AG04450 (cell line): ENCODE data around the gene SOX30. TPM values are rescaled to one million over a fixed set of nuclear protein-coding genes. Genes with fewer than 3 reads are reported as not detected.
A peak's percentile ranks its signal among the peaks of the same experiment; 100 is the strongest.

Source experiments
- CTCF ChIA-PET: fragments of 300-600, 350-600 bp; formaldehyde crosslinking; extraction: SDS; loops from one replicate; lab custom pipeline; 2022; ENCODE audit warnings: antibody characterized with exemption, inconsistent platforms; lab: Charles Lee
- POLR2A ChIA-PET: fragments of 350-600 bp; formaldehyde crosslinking; extraction: SDS; loops from one replicate; lab custom pipeline; 2021; ENCODE audit warnings: antibody characterized with exemption, inconsistent platforms; lab: Yijun Ruan, JAX
- DNase-seq: peaks from one replicate; pipeline ENCODE4 v3.0.0-alpha.2; 2011; ENCODE audit warnings: low read depth, low spot score
- H3K27ac ChIP-seq: one replicate; pipeline ENCODE4 v1.5.1; 2012; ENCODE audit warnings: low read depth, low read length, control low read depth
- H3K27me3 ChIP-seq: one replicate; pipeline ENCODE4 v1.6.0; 2012; ENCODE audit warnings: low read length; ENCODE audit not compliant: control insufficient read depth, insufficient read depth
- H3K4me3 ChIP-seq: 2 replicates; pipeline ENCODE4 v1.5.1; 2011; ENCODE audit warnings: mild to moderate bottlenecking, low read depth, low read length, control low read depth
- H3K9me3 ChIP-seq: 2 replicates; pipeline ENCODE4 v1.5.1; 2012; ENCODE audit warnings: low read length; ENCODE audit not compliant: control insufficient read depth, insufficient read depth
- CTCF ChIP-seq: IDR thresholded peaks from 2 replicates; pipeline ENCODE4 v1.5.1; 2011; ENCODE audit warnings: low read depth, low read length, control low read depth, inconsistent platforms
- polyA plus RNA-seq: library from polyadenylated mRNA; depleted of rRNA; stranded (reverse); fragments of >200 nt; gene quantifications from 2 replicates; pipeline ENCODE4 v1.2.3, GENCODE V29; 2011

The SOX30 gene
- polyA plus RNA-seq, 1 experiment: 0.05 TPM

- no peak within 1 kb of the TSS for H3K27ac ChIP-seq
- no peak for TF ChIP-seq CTCF
- ChIA-PET CTCF (interaction anchor here (1.9 kb wide), 1 partner anchor 72 kb away, joined by 7 read pairs; the partner anchor contains the start of gene LSM11), POLR2A (interaction anchor here (0.6 kb wide), 1 partner anchor 202 kb away, joined by 3 read pairs; no protein-coding TSS in a partner anchor)
- no peaks in the 10 kb centered on the region; the same call in 1 of the 2 replicates for H3K9me3 ChIP-seq
- no peak for DNase-seq
- H3K4me3 ChIP-seq: peak within 1 kb of the TSS; percentile 78
- H3K27me3 ChIP-seq: peaks cover 2% of the 10 kb centered on the region
Measured at GRCh38 chr5:157670662-157671591, 18.7 kb upstream of the SOX30 start, which contains the start of gene C5orf52. Gene C5orf52 (plus strand): TSS chr5:157671533. CDS start chr5:157671615, 82 bp downstream.

- Histone ChIP-seq H3K27me3 (peaks cover 2% of the 10 kb centered on the region), H3K4me3 (no peak overlapping the region), H3K9me3 (no peaks in the 10 kb centered on the region; the same call in 1 of the 2 replicates), H3K27ac (no peak overlapping the region)
- POLR2A ChIA-PET: no interaction called here
- no peak for TF ChIP-seq CTCF
- CTCF ChIA-PET: interaction anchor here (1.9 kb wide), 1 partner anchor 74 kb away, joined by 7 read pairs; the partner anchor contains the start of gene LSM11
- no peak for DNase-seq
Measured at GRCh38 chr5:157669701-157670097, 17.5 kb upstream of the SOX30 start.

- H3K27ac ChIP-seq: no peak overlapping the region
- CTCF ChIA-PET: interaction anchor here (1.0 kb wide), 1 partner anchor 19 kb away, joined by 3 read pairs; no protein-coding TSS in a partner anchor
- DNase-seq: no peak
- H3K27me3 ChIP-seq: peaks cover 2% of the 10 kb centered on the region
- no peak for TF ChIP-seq CTCF
- H3K9me3 ChIP-seq: no peaks in the 10 kb centered on the region; the same call in 1 of the 2 replicates
- no peak overlapping the region for H3K4me3 ChIP-seq
- POLR2A ChIA-PET: no interaction called here
Measured at GRCh38 chr5:157668356-157668755, 16.1 kb upstream of the SOX30 start.

GRCh38 chr5:157665467-157666070, 13.3 kb upstream of the SOX30 start:
- ChIA-PET POLR2A (no interaction called here), CTCF (no interaction called here)
- Histone ChIP-seq H3K9me3 (no peaks in the 10 kb centered on the region), H3K4me3 (no peak overlapping the region), H3K27me3 (no peaks in the 10 kb centered on the region), H3K27ac (no peak overlapping the region)
- TF ChIP-seq CTCF: no peak
- DNase-seq: peak; percentile 48
